ENCODE data around the gene MBD6. TPM values are rescaled to one million over a fixed set of nuclear protein-coding genes. Genes with fewer than 3 reads are reported as not detected.
"Not testable (repeated sequence)": the region's sequence is repeated elsewhere in the genome, so short reads cannot be mapped to it uniquely, and the experiment has no call there.

Gene MBD6
- total RNA-seq, 1 donor from 2014 or later = 85.8 TPM

DNA sequence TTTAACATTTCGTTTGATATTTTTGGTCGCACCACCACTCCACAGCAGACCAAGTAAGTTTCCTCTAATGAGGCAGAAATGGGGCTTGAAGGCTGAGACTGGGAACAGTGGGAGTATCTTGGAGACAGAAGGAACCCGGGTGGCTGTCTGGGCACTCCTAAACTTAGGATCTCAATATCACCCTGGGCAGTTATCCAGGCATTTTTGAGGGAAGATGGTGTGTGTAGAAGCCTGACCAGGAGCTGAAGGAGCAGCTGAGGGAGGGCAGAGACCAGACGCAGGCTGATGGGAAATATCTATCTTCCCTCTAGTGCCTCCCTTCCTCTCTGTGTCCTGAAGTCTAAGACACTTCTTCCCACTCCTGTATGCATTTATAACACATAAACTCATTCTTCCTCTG, 24.1 kb upstream of the MBD6 start:
- TF ChIP-seq, protein P1, sequence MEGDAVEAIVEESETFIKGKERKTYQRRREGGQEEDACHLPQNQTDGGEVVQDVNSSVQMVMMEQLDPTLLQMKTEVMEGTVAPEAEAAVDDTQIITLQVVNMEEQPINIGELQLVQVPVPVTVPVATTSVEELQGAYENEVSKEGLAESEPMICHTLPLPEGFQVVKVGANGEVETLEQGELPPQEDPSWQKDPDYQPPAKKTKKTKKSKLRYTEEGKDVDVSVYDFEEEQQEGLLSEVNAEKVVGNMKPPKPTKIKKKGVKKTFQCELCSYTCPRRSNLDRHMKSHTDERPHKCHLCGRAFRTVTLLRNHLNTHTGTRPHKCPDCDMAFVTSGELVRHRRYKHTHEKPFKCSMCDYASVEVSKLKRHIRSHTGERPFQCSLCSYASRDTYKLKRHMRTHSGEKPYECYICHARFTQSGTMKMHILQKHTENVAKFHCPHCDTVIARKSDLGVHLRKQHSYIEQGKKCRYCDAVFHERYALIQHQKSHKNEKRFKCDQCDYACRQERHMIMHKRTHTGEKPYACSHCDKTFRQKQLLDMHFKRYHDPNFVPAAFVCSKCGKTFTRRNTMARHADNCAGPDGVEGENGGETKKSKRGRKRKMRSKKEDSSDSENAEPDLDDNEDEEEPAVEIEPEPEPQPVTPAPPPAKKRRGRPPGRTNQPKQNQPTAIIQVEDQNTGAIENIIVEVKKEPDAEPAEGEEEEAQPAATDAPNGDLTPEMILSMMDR (IDR thresholded peaks at IDR 0.05) = no peak
- Histone ChIP-seq H3K27me3 (no peaks in the 10 kb centered on the region), H3K4me3 (no peak overlapping the region), H3K36me3 (peaks cover 67% of the 10 kb centered on the region), H3K9me3 (no peaks in the 10 kb centered on the region), H3K27ac (no peak overlapping the region), H3K4me1 (no peaks in the 10 kb centered on the region)
- DNase-seq = no peak
- intact Hi-C loops (cut with DNase I) = no loop called here
- no peak for ATAC-seq

DNA sequence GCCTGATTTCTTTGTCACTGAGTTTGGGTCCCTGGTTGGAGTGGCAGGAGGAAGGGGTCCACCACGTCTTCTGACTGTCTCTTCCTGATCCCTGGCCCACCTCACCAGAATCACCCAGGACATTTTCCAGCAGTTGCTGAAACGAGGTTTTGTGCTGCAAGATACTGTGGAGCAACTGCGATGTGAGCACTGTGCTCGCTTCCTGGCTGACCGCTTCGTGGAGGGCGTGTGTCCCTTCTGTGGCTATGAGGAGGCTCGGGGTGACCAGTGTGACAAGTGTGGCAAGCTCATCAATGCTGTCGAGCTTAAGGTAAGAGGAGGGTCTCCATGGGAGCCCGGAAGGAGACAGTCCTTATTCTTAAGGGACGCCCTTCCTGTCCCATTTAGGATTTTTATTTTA, 22.4 kb upstream of the MBD6 start:
- Histone ChIP-seq H3K36me3 (peaks cover 80% of the 10 kb centered on the region), H3K27ac (no peak overlapping the region), H3K4me3 (no peak overlapping the region), H3K9me3 (no peaks in the 10 kb centered on the region), H3K4me1 (no peaks in the 10 kb centered on the region), H3K27me3 (no peaks in the 10 kb centered on the region)
- TF ChIP-seq, protein P1 (IDR thresholded peaks at IDR 0.05) = no peak
- DNase-seq (no peak), ATAC-seq (no peak)
- intact Hi-C loops (cut with DNase I) = no loop called here

DNA sequence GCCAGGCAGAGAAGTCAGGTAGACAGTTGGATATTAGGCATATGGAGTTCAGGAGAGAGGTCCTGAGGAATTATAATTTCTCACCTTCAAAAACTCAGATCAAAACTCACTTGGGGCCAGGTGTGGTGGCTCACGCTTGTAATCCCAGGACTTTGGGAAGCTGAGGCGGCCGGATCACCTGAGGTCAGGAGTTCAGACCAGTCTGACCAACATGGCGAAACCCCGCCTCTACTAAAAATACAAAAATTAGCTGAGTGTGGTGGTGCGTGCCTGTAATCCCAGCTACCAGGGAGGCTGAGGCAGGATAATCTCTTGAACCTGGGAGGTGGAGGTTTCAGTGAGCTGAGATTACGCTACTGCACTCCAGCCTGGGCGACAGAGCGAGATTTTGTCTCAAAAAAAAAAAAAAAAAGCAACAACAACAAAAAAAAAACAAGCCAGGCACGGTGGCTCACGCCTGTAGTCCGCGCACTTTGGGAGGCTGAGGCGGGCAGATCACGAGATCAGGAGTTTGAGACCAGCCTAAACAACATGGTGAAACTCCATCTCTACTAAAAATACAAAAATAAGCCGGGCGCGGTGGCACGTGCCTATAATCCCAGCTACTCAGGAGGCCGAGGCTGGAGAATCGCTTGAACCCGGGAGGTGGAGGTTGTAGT, 20.2 kb upstream of the MBD6 start:
- DNase-seq; H3K9me3 ChIP-seq; ATAC-seq; H3K4me3 ChIP-seq; H3K27ac ChIP-seq; H3K27me3 ChIP-seq; intact Hi-C loops (cut with DNase I); H3K4me1 ChIP-seq: not testable (repeated sequence)
- H3K36me3 ChIP-seq = peaks cover 84% of the 10 kb centered on the region

DNA sequence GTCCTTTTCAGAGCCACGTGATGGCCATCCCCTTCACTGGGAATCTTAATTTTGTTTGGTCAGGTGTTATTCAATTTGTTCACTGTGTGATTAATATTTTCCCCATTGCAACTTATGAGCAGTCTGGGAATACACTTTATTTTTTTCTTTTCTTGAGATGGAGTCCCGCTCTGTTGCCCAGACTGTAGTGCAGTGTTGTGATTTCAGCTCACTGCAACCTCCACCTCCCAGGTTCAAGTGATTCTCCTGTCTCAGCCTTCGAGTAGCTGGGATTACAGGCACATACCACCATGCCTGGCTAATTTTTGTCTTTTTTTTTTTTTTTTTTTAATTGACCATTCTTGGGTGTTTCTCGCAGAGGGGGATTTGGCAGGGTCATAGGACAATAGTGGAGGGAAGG, 16.1 kb upstream of the MBD6 start:
- not testable (repeated sequence) for ATAC-seq
- H3K36me3 ChIP-seq = peaks cover 80% of the 10 kb centered on the region

DNA sequence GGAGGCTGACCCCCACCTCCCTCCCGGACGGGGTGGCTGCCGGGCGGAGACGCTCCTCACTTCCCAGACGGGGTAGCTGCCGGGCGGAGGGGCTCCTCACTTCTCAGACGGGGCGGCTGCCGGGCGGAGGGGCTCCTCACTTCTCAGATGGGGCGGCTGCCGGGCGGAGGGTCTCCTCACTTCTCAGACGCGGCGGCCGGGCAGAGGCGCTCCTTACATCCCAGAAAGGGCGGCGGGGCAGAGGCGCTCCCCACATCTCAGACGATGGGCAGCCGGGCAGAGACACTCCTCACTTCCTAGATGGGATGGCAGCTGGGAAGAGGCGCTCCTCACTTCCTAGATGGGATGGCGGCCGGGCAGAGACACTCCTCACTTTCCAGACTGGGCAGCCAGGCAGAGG, 14.8 kb upstream of the MBD6 start:
- H3K27ac ChIP-seq; H3K27me3 ChIP-seq; H3K4me1 ChIP-seq; H3K9me3 ChIP-seq; H3K4me3 ChIP-seq; DNase-seq; ATAC-seq; intact Hi-C loops (cut with DNase I): not testable (repeated sequence)
- peaks cover 80% of the 10 kb centered on the region for H3K36me3 ChIP-seq

More for the DNA sequence above, 16.1 kb upstream of the MBD6 start:
- H3K4me3 ChIP-seq; H3K27me3 ChIP-seq; H3K27ac ChIP-seq; H3K9me3 ChIP-seq; H3K4me1 ChIP-seq; intact Hi-C loops (cut with DNase I); DNase-seq: not testable (repeated sequence)

DNA sequence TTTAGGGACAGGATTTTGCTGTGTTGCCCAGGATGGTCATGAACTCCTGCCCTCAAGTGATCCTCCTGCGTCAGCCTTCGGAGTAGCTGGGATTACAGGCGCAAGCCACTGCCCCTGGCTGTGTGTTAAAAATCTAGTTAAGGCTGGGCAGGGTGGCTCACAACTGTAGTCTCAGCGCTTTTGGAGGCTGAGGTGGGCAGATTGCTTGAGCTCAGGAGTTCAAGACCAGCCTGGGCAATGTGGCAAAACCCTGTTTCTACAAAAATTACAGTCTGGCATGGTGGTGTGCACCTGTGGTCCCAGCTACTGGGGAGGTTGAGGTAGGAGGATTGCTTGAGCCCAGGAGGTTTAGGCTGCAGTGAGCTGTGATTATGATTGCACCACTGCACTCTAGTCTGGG, 11.5 kb upstream of the MBD6 start:
- TF ChIP-seq, protein P1 (IDR thresholded peaks at IDR 0.05) = no peak
- Histone ChIP-seq H3K36me3 (peaks cover 78% of the 10 kb centered on the region), H3K27me3 (no peaks in the 10 kb centered on the region), H3K9me3 (no peaks in the 10 kb centered on the region), H3K27ac (no peak overlapping the region), H3K4me3 (no peak overlapping the region), H3K4me1 (no peaks in the 10 kb centered on the region)
- DNase-seq = no peak
- intact Hi-C loops (cut with DNase I) = no loop called here
- no peak for ATAC-seq

DNA sequence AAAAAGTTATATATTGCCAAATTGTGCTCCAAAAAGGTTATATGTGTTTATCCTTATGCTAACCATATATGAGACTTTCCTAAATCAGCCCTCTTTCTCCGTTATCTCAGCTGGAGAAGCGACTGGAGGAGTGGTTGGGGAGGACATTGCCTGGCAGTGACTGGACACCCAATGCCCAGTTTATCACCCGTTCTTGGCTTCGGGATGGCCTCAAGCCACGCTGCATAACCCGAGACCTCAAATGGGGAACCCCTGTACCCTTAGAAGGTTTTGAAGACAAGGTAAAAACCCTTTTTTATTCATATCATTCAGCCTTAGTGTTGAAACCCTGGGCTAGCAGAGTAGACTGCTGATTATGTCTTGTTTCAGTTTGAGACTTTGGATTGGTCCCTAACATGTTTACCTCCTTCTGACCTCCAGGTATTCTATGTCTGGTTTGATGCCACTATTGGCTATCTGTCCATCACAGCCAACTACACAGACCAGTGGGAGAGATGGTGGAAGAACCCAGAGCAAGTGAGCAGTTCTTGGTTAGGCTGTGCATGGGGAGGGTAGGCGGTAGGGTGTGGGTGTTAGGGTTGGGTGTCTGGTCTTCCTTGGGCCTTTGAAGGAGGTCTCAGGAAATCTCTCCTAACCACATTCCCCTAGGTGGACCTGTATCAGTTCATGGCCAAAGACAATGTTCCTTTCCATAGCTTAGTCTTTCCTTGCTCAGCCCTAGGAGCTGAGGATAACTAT, 10.9 kb upstream of the MBD6 start:
- no peaks in the 10 kb centered on the region for H3K4me1 ChIP-seq
- no peak for ATAC-seq
- intact Hi-C loops (cut with DNase I) = no loop called here
- DNase-seq = no peak
- H3K36me3 ChIP-seq = peaks cover 80% of the 10 kb centered on the region
- TF ChIP-seq, protein P1 (IDR thresholded peaks at IDR 0.05) = no peak
- no peaks in the 10 kb centered on the region for H3K27me3 ChIP-seq
- no peak overlapping the region for H3K4me3 ChIP-seq
- no peak overlapping the region for H3K27ac ChIP-seq
- no peaks in the 10 kb centered on the region for H3K9me3 ChIP-seq

All from upper lobe of right lung (tissue), 1 donor.